K562 treated with DMSO at 1 percent for 12 hours (cell line): Measurements from ENCODE around the gene PEX26. TPM values are rescaled to one million over a fixed set of nuclear protein-coding genes. Genes with fewer than 3 reads are reported as not detected.

Source experiments
- total RNA-seq: library from RNA; unstranded; fragments of 300-600 nt; gene quantifications from 2 replicates; pipeline ENCODE4 v1.2.3, GENCODE V29; 2022; ENCODE audit not compliant: insufficient read depth

PEX26 gene
- 8.0 and 18.1 TPM in 2 replicates for total RNA-seq

DNA sequence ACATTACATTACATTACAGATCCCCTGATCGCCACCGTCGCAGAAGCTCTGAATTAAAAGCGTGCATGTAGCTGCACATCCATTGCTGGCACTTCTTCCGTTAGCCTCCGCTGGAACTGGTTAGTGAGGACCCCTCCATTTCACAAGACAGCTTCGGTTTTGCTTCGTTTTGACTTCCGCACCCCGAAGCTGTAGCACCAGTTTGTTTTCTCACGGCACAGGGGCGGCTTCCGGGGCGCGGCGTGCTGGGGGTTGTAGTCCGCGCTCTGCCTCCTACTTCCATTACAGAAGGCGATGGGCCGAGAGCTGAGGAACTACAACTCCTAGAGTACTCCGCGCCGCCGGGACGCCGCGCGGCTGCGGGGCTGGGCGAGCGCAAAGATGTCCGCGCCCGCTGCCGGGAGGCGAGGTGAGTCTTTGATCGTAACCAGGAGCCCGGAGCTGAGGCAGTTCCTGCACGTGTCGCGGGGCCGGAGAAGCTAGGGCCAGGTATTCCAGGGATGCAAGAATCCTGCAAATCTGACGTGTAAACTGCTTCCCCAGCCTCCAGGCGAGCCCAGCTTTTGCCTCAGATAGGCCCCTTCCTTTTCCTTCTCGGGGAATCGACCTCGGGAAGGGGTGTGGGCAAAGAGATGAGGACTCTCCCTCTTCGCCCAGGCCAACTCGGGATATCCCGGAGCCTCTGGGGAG lies at the start of gene PEX26:
Gene PEX26 (plus strand): TSS at position 352 of the 690 bp plus-strand sequence. CDS start 387 bp downstream, outside the sequence.

DNA sequence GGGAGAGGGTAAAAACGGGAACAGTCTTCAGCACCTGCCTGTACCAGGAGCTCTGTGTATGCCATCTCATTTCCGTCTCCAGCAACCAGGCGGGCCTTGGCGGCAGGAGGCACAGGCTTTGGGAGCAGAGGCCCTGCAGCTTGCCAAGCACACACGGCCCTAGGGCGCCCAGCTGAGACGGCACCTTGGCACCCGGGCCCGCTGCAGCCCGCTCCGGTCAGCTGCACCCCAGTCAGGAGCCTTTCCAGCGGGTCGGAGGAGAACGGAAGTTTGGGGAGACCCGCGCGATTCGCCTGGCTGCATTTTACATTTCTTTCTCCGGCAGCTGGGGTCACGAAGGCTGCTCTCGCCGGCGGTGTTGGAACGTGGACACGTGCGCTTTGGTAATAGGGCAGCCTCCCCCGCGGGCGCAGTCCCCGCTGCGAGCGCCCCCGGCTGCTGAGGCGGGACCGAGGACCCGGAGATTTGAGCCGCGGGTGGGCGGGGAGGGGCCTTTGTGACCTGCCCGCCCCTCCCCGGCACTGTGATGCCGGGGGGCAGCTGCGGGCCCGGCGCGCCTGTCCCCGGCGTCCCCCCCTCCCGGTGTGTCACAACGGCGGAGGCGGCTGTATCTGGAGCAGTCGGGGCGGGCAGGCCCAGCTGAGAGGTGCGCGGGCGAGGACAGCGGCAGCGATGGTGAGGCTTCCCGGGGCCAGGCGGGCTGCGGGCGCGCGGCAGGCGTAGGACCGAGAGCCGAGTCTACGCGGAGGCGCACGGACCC lies 32.6 kb downstream of the PEX26 start, which contains the start of gene TUBA8:
Gene TUBA8 (plus strand): TSS at position 616 of the 760 bp plus-strand sequence. CDS start 57 bp downstream, at position 673.

Other genes starting within 250 kb of the PEX26 start
- 1.8 and 24.0 TPM in 2 replicates for gene MICAL3, start 53.4 kb upstream of the PEX26 start, total RNA-seq
- 0.64 and 1.6 TPM in 2 replicates for gene TUBA8, start 32.8 kb downstream of the PEX26 start, total RNA-seq
- gene USP18, start 72.2 kb downstream of the PEX26 start, total RNA-seq = 3.4 and 5.2 TPM in 2 replicates